Heart left ventricle (tissue), 16 donors: ENCODE results near the gene ZNF148. TPM values are rescaled to one million over a fixed set of nuclear protein-coding genes. Genes with fewer than 3 reads are reported as not detected.
A peak's percentile ranks its signal among the peaks of the same experiment; 100 is the strongest.

ENCODE experiments used
- ATAC-seq, 4 donors: fragments of 200-7000 bp; cut with Tn5 transposase; one replicate each; pipeline ENCODE4 v1.9.1; 2020 to 2022; ENCODE audit warnings: moderate library complexity in 4 of 4, mild to moderate bottlenecking in 3 of 4, moderate number of reproducible peaks in 1 of 4
- DNase-seq, 5 donors: peaks; one replicate each; pipeline ENCODE4 v3.0.0-alpha.2; 2020
- H3K27ac ChIP-seq, 12 donors: fragments of 200-600 bp; sonication (generic) in 4 of 12; one replicate each; pipeline versions ENCODE4 v1.5.0 to v1.8.0; 2016 to 2022; ENCODE audit warnings: mild to moderate bottlenecking in 2 of 12
- H3K27me3 ChIP-seq, 9 donors: fragments of 200-600 bp; sonication (generic) in 2 of 9; one replicate each; pipeline versions ENCODE4 v1.5.1 to v1.8.0; 2016 to 2022; ENCODE audit warnings: mild to moderate bottlenecking in 3 of 9
- H3K36me3 ChIP-seq, 9 donors: fragments of 200-600 bp; sonication (generic) in 2 of 9; one replicate each; pipeline versions ENCODE4 v1.5.0 to v1.8.0; 2018 to 2022; ENCODE audit warnings: mild to moderate bottlenecking in 2 of 9
- H3K4me1 ChIP-seq, 12 donors: fragments of 200-600 bp; sonication (generic) in 4 of 12; one replicate each; pipeline versions ENCODE4 v1.5.0 to v1.8.0; 2016 to 2022; ENCODE audit warnings: mild to moderate bottlenecking in 3 of 12
- H3K4me3 ChIP-seq, 12 donors: fragments of 200-600 bp; sonication (generic) in 4 of 12; one replicate each; pipeline versions ENCODE4 v1.5.0 to v1.8.0; 2017 to 2022; ENCODE audit warnings: mild to moderate bottlenecking in 9 of 12, moderate library complexity in 4 of 12
- H3K9me3 ChIP-seq, 12 donors: fragments of 200-600 bp; sonication (generic) in 4 of 12; one replicate each; pipeline versions ENCODE4 v1.5.0 to v1.8.0; 2016 to 2022; ENCODE audit warnings: mild to moderate bottlenecking in 1 of 12
- POLR2A ChIP-seq, 2 donors: fragments of 450-650 bp; IDR thresholded peaks; one replicate each; pipeline ENCODE4 v1.6.1; 2017; ENCODE audit warnings: antibody characterized with exemption in 2 of 2, mild to moderate bottlenecking in 2 of 2, moderate library complexity in 2 of 2
- WGBS, 4 donors: extraction: QIAGEN DNeasy Blood & Tissue Kit in 2 of 4; methylation state at CpG; one replicate each; pipeline versions ENCODE4 v1.1.5 to v1.1.7; 2013 to 2018; 5-methylcytosine and 5-hydroxymethylcytosine counted together
- intact Hi-C, 10 donors: fragments of 100-400 bp; cut with DNase I; formaldehyde crosslinking; loops; one replicate each; pipeline versions ENCODE4 v1.11.1 to v1.14.2; 2022
- polyA plus RNA-seq, 2 donors: library from polyadenylated mRNA; stranded (reverse); fragments of 200-250 nt; gene quantifications; one replicate each; pipeline ENCODE4 v1.2.3, GENCODE V29; 2013
- total RNA-seq, 9 donors: library from RNA; depleted of rRNA in 2 of 9; stranded (reverse); fragments of >200 nt in 2 of 9; fragmentation: NEBNext Ultra II Directional in 3 of 9; extraction: Animal tissue kit (Norgen Biotek cat#: 25700) in 3 of 9; gene quantifications; one replicate each; pipeline versions ENCODE4 v1.1.0 to v1.2.4, GENCODE V29; 2016 to 2023
- TF ChIP-seq, protein P1 (sequence below), 12 donors: fragments of 200-600 bp; sonication (generic) in 4 of 12; IDR thresholded peaks; one replicate each; pipeline versions ENCODE4 v1.5.0 to v1.8.0; 2018 to 2022; ENCODE audit warnings: antibody characterized with exemption in 12 of 12, mild to moderate bottlenecking in 5 of 12
- donor health status: ischemic (EF 13 %, LVEDD 7.1; RV severe dilation, severe dysfunction).
- donor health status: healthy with polysubstance abuse.
- donor health status: DM: no; HTN: yes; CAD: no.
- donor health status: DM: no; HTN: no; CAD: no.
- donor health status: ischemic (EF 25% LVEDD 6.9; RV normal size, moderate dysfunction).
- donor health status: ischemic (EF 25% LVEDD 5.7; RV mildly dilated, moderate dysfunction).
- donor health status: healthy.
- donor health status: DM: yes; HTN: yes; CAD: no.
- donor health status: ischemic (EF 35%, LVEDD 5.7; RV mildly dilated, moderate dysfunction).
- donor health status: nonischemic (EF 11% LVEDD 7.7; RV severe dilation, severe dysfunction).
- donor health status: DM: yes; HTN: yes; CAD: no.
- donor health status: PGD.
- donor health status: ischemic (EF 29% LVEDD 5.4; RV normal size, mild dysfunction).
- donor health status: nonischemic (EF 23%, LVEDD 6.1; RV moderate dilation, normal function).

The ZNF148 gene
- total and polyA plus RNA-seq, 11 donors: 4.5 to 62.4 (median 39.0) TPM

DNA sequence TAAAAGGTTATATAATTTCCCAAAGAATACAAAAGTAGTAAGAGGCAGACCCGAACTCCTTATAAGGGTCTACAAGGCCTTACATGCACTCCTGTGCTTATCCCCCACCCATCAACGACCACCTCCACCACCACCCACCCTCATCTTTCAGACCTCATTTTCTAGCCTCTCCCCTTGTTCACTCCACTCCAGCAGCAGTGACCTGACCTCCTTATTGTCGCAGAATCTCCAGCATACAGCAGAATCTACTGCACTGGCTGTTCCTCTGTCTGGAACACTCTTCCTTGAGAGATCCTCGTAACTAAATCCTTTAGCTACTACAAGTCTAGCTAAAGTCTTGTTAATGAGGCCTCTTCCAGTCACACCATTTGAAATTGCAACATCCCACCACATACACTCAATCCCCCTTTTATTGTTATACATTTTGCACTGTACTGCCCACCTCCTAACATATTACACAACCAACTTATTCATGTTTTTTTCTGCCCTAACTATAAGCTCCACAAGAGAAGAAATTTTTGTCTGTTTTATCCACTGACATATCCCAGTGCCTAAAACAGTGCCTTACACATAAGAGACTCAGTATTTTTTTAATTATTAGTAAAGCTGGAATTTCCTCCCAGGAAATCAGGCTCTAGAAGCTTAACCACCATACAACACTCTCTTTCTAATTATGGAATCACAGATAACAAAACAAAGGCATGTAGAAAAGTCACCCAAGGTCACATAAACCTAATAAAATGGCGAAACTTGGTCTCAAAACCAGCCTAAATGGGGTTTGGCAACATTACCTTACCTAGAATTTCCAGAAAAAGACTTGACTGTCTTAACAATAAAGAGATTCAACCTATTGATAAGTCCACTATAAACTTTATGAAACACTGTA, 40.2 kb downstream of the ZNF148 start:
- intact Hi-C loops: no loop called here
- H3K4me3 ChIP-seq: peak overlapping the region in 1 of 12 donors; percentile 13
- H3K9me3 ChIP-seq: peaks cover 0 to 18% (median 2%) of the 10 kb centered on the region in 12 donors
- peaks cover 0 to 7% (median 0%) of the 10 kb centered on the region in 9 donors for H3K36me3 ChIP-seq
- no peaks in the 10 kb centered on the region for H3K27me3 ChIP-seq
- no peak for DNase-seq
- ATAC-seq: peak; percentile 39 to 63 (median 47)
- peaks cover 5 to 57% (median 42%) of the 10 kb centered on the region in 12 donors for H3K4me1 ChIP-seq
- WGBS, 4 donors: 57 to 63% (median 61%) methylated on average over 5 of the region's 5 CpGs
- TF ChIP-seq POLR2A (IDR thresholded peaks at IDR 0.05): no peak
- peak overlapping the region in 10 of 12 donors; percentile 11 to 68 (median 44) for H3K27ac ChIP-seq

- Histone ChIP-seq H3K4me1 (peaks cover 4 to 53% (median 37%) of the 10 kb centered on the region in 12 donors), H3K36me3 (peaks cover 0 to 27% (median 16%) of the 10 kb centered on the region in 9 donors), H3K27me3 (no peaks in the 10 kb centered on the region), H3K4me3 (no peak overlapping the region), H3K27ac (no peak overlapping the region), H3K9me3 (peaks cover 0 to 12% (median 2%) of the 10 kb centered on the region in 12 donors)
- DNase-seq (no peak), ATAC-seq (no peak)
- 44 to 94% (median 48%) methylated on average over 2 of the region's 2 CpGs for WGBS, 4 donors
- TF ChIP-seq POLR2A (IDR thresholded peaks at IDR 0.05): no peak
- TF ChIP-seq, protein P1, sequence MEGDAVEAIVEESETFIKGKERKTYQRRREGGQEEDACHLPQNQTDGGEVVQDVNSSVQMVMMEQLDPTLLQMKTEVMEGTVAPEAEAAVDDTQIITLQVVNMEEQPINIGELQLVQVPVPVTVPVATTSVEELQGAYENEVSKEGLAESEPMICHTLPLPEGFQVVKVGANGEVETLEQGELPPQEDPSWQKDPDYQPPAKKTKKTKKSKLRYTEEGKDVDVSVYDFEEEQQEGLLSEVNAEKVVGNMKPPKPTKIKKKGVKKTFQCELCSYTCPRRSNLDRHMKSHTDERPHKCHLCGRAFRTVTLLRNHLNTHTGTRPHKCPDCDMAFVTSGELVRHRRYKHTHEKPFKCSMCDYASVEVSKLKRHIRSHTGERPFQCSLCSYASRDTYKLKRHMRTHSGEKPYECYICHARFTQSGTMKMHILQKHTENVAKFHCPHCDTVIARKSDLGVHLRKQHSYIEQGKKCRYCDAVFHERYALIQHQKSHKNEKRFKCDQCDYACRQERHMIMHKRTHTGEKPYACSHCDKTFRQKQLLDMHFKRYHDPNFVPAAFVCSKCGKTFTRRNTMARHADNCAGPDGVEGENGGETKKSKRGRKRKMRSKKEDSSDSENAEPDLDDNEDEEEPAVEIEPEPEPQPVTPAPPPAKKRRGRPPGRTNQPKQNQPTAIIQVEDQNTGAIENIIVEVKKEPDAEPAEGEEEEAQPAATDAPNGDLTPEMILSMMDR (IDR thresholded peaks at IDR 0.05): no peak
- intact Hi-C loops: no loop called here
Observed at GRCh38 chr3:125332504-125332903, 42.6 kb downstream of the ZNF148 start.

- peaks cover 0 to 42% (median 27%) of the 10 kb centered on the region in 12 donors for H3K4me1 ChIP-seq
Observed at GRCh38 chr3:125331243-125331642, 43.9 kb downstream of the ZNF148 start.

GRCh38 chr3:125326957-125327356, 48.2 kb downstream of the ZNF148 start:
- intact Hi-C loops: no loop called here
- WGBS, 4 donors: 71 to 82% (median 74%) methylated on average over 4 of the region's 4 CpGs
- Histone ChIP-seq H3K9me3 (peaks cover 0 to 26% (median 3%) of the 10 kb centered on the region in 12 donors), H3K4me3 (no peak overlapping the region), H3K27ac (no peak overlapping the region), H3K36me3 (peaks cover 0 to 47% (median 27%) of the 10 kb centered on the region in 9 donors), H3K27me3 (no peaks in the 10 kb centered on the region), H3K4me1 (peaks cover 0 to 10% (median 0%) of the 10 kb centered on the region in 12 donors)
- no peak for ATAC-seq
- no peak for TF ChIP-seq POLR2A (IDR thresholded peaks at IDR 0.05)
- TF ChIP-seq, protein P1 (IDR thresholded peaks at IDR 0.05): no peak
- DNase-seq: no peak

More at GRCh38 chr3:125331243-125331642, 43.9 kb downstream of the ZNF148 start:
- intact Hi-C loops: no loop called here
- ATAC-seq (no peak), DNase-seq (no peak)
- H3K27me3 ChIP-seq: no peaks in the 10 kb centered on the region
- peaks cover 0 to 13% (median 2%) of the 10 kb centered on the region in 12 donors for H3K9me3 ChIP-seq
- TF ChIP-seq, protein P1 (IDR thresholded peaks at IDR 0.05): no peak
- TF ChIP-seq POLR2A (IDR thresholded peaks at IDR 0.05): no peak
- H3K4me3 ChIP-seq: no peak overlapping the region
- H3K36me3 ChIP-seq: peaks cover 0 to 31% (median 16%) of the 10 kb centered on the region in 9 donors
- H3K27ac ChIP-seq: peak overlapping the region in 1 of 12 donors; percentile 12
